Liver (tissue), 3 donors: ENCODE measurements around the gene MEDAG.

Experiments used
- CTCF ChIP-seq: fragments of 150-350 bp; IDR thresholded peaks from 2 replicates; pipeline ENCODE4 v1.5.1; 2017; ENCODE audit warnings: improper control_type of control experiment, low read depth, low read length; ENCODE audit not compliant: missing input control
- FOXA2 ChIP-seq: IDR thresholded peaks from 2 replicates; pipeline ENCODE4 v1.6.1; 2016; ENCODE audit warnings: antibody characterized with exemption
- HNF4A ChIP-seq, 2 donors: conservative IDR thresholded peaks; 2 replicates each; pipeline ENCODE4 v1.6.1; 2016; ENCODE audit warnings: antibody characterized with exemption in 2 of 2, mild to moderate bottlenecking in 2 of 2
- TAF1 ChIP-seq: conservative IDR thresholded peaks from 2 replicates; pipeline ENCODE4 v1.6.1; 2016; ENCODE audit warnings: antibody characterized with exemption, mild to moderate bottlenecking
- TF ChIP-seq, protein P1 (sequence below): IDR thresholded peaks from 2 replicates; pipeline ENCODE4 v1.6.1; 2016; ENCODE audit warnings: antibody characterized with exemption
- donor health status: healthy.
- donor health status: healthy.

- TF ChIP-seq, protein P1, sequence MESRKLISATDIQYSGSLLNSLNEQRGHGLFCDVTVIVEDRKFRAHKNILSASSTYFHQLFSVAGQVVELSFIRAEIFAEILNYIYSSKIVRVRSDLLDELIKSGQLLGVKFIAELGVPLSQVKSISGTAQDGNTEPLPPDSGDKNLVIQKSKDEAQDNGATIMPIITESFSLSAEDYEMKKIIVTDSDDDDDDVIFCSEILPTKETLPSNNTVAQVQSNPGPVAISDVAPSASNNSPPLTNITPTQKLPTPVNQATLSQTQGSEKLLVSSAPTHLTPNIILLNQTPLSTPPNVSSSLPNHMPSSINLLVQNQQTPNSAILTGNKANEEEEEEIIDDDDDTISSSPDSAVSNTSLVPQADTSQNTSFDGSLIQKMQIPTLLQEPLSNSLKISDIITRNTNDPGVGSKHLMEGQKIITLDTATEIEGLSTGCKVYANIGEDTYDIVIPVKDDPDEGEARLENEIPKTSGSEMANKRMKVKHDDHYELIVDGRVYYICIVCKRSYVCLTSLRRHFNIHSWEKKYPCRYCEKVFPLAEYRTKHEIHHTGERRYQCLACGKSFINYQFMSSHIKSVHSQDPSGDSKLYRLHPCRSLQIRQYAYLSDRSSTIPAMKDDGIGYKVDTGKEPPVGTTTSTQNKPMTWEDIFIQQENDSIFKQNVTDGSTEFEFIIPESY, result no peak
- TF ChIP-seq CTCF (no peak), HNF4A (conservative IDR thresholded peaks at IDR 0.05) (no peak), TAF1 (no peak), FOXA2 (no peak)
These were observed 57.7 kb downstream of the MEDAG start for GRCh38 chr13:30963791-30964190.
